ENCODE measurements around the gene INTS11. TPM values are rescaled to one million over a fixed set of nuclear protein-coding genes. Genes with fewer than 3 reads are reported as not detected.

INTS11 gene
- total and polyA plus RNA-seq, 8 donors = 59.5 to 520 (median 143) TPM

DNA sequence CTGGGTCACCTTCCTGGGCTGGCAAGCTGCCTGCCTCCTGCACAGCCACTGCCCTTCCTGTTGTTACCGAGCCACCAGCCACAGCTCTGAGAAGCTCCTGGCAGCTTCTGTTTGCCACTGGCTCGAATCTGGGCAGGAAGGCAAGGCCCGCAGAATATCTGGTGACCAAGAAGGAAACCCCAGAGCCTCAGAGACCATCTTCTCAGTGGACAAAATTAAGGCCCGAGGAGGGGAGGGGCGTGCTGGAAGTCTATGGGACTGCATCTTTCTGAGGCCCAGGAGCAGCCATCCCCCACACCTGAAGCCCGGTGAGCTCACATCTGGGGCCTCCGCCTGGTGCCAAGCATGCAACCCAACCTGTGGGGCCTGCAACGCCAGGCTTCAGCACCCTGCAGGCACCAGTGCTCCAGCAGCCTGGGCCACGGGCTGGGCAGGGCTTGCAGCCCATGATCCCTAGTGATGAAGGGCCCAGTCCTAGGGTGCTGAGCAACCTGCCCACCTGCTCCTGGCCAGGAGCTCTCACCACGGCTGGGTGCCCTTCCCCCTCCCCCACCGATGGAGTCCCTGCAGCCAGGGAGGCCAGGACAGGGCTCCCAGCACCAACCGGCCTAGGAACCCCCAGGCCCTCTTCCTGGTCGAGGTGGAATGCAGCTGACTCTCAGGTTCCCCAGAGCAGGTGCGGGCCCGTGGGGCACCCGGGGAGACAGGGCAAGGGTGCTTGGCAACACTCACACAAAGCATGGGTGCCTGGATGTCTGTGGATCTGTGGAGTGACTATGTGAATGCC is 1.0 kb upstream of the INTS11 start:
- peak overlapping the region; percentile 86 to 96 (median 90) for H3K27ac ChIP-seq
- peaks cover 40 to 64% (median 60%) of the 10 kb centered on the region in 4 donors for H3K4me1 ChIP-seq
- WGBS, 5 donors = 15 to 39% (median 32%) methylated on average over 12 to 16 of the region's 16 CpGs
- TF ChIP-seq POLR2AphosphoS5 (IDR thresholded peaks at IDR 0.05) (peak in 1 of 3 donors; percentile 3), POLR2A (IDR thresholded peaks at IDR 0.05) (no peak), EP300 (IDR thresholded peaks at IDR 0.05) (no peak)
- TF ChIP-seq, protein P1, sequence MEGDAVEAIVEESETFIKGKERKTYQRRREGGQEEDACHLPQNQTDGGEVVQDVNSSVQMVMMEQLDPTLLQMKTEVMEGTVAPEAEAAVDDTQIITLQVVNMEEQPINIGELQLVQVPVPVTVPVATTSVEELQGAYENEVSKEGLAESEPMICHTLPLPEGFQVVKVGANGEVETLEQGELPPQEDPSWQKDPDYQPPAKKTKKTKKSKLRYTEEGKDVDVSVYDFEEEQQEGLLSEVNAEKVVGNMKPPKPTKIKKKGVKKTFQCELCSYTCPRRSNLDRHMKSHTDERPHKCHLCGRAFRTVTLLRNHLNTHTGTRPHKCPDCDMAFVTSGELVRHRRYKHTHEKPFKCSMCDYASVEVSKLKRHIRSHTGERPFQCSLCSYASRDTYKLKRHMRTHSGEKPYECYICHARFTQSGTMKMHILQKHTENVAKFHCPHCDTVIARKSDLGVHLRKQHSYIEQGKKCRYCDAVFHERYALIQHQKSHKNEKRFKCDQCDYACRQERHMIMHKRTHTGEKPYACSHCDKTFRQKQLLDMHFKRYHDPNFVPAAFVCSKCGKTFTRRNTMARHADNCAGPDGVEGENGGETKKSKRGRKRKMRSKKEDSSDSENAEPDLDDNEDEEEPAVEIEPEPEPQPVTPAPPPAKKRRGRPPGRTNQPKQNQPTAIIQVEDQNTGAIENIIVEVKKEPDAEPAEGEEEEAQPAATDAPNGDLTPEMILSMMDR (IDR thresholded peaks at IDR 0.05) = no peak
- peak in 1 of 2 donors; percentile 80 for DNase-seq
- intact Hi-C loops (cut with DNase I; ENCODE audit: low total_unique reads) = no loop called here
- H3K36me3 ChIP-seq = peaks cover 16 to 52% (median 38%) of the 10 kb centered on the region in 4 donors
- H3K27me3 ChIP-seq = no peaks in the 10 kb centered on the region
- peak overlapping the region; percentile 97 to 99 (median 98) for H3K4me3 ChIP-seq
- H3K9me3 ChIP-seq = no peaks in the 10 kb centered on the region

DNA sequence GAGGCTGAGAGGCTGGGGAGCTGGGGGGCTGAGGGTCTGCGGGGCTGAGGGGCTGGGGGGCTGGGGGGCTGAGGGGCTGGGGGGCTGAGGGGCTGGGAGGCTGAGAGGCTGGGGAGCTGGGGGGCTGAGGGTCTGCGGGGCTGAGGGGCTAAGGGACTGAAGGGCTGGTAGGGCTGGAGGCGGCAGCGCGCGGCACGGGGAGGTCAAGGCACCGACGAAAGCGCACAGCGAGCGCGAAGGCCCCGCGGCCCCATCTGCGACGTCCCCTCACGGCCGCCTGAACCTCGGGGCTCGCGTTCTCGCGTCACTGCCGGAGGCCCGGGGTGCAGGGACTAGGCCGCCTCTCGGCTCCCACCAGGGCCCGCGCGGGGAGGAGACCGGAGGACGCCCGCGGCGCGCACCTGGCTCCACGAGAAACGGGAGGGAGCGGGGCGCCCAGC is 356 bp downstream of the INTS11 start:
- WGBS, 5 donors = 0 to 1% (median 0%) methylated on average over 1 to 40 of the region's 41 CpGs
- peaks cover 21 to 64% (median 52%) of the 10 kb centered on the region in 4 donors for H3K36me3 ChIP-seq
- peak overlapping the region; percentile 97 to 99 (median 98) for H3K4me3 ChIP-seq
- no peak for DNase-seq
- H3K27ac ChIP-seq = peak overlapping the region; percentile 82 to 96 (median 89)
- no peaks in the 10 kb centered on the region for H3K9me3 ChIP-seq
- intact Hi-C loops (cut with DNase I; ENCODE audit: low total_unique reads) = no loop called here
- no peaks in the 10 kb centered on the region for H3K27me3 ChIP-seq
- peaks cover 40 to 67% (median 65%) of the 10 kb centered on the region in 4 donors for H3K4me1 ChIP-seq
- no peak for TF ChIP-seq POLR2A (IDR thresholded peaks at IDR 0.05)

DNA sequence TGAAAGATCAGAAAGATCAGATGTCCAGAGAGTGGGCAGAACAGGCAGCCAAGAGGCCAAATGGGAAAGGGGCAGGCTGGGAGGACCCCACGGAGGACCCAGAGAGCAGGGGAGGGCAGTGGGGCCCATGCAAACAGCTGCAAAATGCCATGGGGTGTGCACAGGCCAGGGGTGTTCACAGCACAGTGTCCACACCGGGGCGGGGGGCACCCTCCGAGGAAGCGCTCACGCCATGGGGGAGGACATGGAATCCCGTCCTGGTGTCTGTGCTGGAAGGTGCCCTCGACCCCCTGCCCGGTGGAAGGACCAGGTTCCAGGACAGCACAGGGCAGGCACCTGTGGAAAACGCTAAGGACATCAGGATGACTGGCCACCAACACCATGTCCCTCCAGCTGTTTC is 1.5 kb downstream of the INTS11 start:
- 84 to 91% (median 85%) methylated on average over 9 to 10 of the region's 10 CpGs for WGBS, 5 donors
- intact Hi-C loops (cut with DNase I; ENCODE audit: low total_unique reads) = no loop called here

DNA sequence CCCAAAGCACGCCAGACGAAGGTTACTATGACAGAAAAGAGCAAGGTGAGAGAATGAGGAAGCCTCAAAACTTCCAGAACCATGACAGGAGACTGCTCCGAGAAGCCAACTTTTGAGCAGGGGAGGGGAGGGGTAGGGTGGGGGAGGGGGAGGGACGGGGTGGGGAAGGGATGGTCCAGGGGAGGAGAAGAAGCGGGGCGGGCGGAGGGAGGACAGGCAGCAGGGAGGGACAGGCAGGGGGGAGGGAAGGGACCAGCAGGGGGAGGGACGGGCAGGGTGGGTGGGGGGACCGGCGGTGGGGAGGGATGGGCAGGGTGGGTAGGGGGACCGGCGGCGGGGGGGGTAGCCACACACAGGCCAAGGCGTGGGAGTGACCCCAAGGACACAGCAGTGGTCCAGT is 2.0 kb downstream of the INTS11 start:
- no peak for TF ChIP-seq POLR2AphosphoS5 (IDR thresholded peaks at IDR 0.05)
- TF ChIP-seq, protein P1 (IDR thresholded peaks at IDR 0.05) = no peak
- no peak for TF ChIP-seq EP300 (IDR thresholded peaks at IDR 0.05)
- no peak for TF ChIP-seq POLR2A (IDR thresholded peaks at IDR 0.05)
- DNase-seq = no peak
- H3K27me3 ChIP-seq = no peaks in the 10 kb centered on the region
- H3K4me3 ChIP-seq = peak overlapping the region in 1 of 4 donors; percentile 24
- peaks cover 57 to 84% (median 82%) of the 10 kb centered on the region in 4 donors for H3K4me1 ChIP-seq
- intact Hi-C loops (cut with DNase I; ENCODE audit: low total_unique reads) = no loop called here
- H3K9me3 ChIP-seq = no peaks in the 10 kb centered on the region
- peak overlapping the region in 1 of 5 donors; percentile 4 for H3K27ac ChIP-seq
- peaks cover 12 to 54% (median 46%) of the 10 kb centered on the region in 4 donors for H3K36me3 ChIP-seq
- 81 to 98% (median 89%) methylated on average over 4 to 14 of the region's 14 CpGs for WGBS, 5 donors

More for the DNA sequence above, 1.5 kb downstream of the INTS11 start:
- H3K9me3 ChIP-seq = no peaks in the 10 kb centered on the region
- DNase-seq = no peak
- TF ChIP-seq POLR2AphosphoS5 (IDR thresholded peaks at IDR 0.05) (no peak), POLR2A (IDR thresholded peaks at IDR 0.05) (no peak), EP300 (IDR thresholded peaks at IDR 0.05) (no peak)
- TF ChIP-seq, protein P1 (IDR thresholded peaks at IDR 0.05) = no peak
- H3K27me3 ChIP-seq = no peaks in the 10 kb centered on the region
- H3K4me1 ChIP-seq = peaks cover 52 to 78% (median 77%) of the 10 kb centered on the region in 4 donors
- peaks cover 17 to 57% (median 49%) of the 10 kb centered on the region in 4 donors for H3K36me3 ChIP-seq
- peak overlapping the region in 1 of 4 donors; percentile 24 for H3K4me3 ChIP-seq
- no peak overlapping the region for H3K27ac ChIP-seq

Data from stomach (tissue), 9 donors.